HPDE6-E6E7 (cell line): Measurements from ENCODE around the gene AKR1D1.
"Not testable (repeated sequence)": the region's sequence is repeated elsewhere in the genome, so short reads cannot be mapped to it uniquely, and the experiment has no call there.

ENCODE experiments used
- DNase-seq: peaks from one replicate; pipeline ENCODE4 v3.0.0; 2011; ENCODE audit warnings: missing footprints; ENCODE audit errors: extremely low spot score

Gene AKR1D1

GRCh38 chr7:138074121-138074520 lies 2.1 kb upstream of the AKR1D1 start:
- DNase-seq = no peak

DNA sequence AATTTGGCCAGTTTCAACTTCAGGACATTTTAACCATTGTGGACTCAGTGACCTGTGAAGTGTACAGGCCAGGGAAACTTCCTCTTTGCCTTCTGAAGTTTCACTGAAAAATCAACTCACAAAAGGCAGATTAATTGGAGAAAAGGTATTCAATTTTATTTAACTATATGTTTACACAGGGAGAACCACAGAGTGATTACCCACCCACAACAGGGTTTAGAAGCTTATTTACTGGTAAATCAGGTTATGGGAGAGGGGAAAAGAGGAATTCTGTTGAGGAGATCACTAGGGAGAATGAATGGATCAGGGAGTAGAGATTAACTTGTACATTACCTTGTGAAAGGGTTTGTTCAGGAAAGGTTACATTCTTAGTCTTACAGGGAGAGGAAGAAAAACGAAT lies 1.7 kb upstream of the AKR1D1 start:
- no peak for DNase-seq

DNA sequence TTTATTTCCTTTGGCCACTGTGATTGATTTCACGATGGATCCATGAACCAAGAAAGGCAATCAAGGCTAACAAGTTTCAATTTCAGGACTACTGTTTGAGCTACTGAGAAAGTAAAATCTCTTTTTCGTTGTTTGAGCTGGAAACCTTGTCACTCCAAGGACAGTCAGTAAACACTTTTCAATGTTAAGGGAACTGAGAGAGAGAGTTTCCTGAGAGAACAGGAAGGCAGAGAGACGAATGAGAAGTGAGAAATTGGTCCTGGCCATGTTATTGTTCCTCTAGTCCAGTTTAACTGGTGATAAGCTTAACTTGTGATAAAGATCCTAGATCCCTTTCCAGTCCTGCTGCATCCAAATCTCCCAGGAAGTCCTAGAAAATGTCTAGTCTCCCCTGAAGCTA lies 909 bp upstream of the AKR1D1 start:
- no peak for DNase-seq

DNA sequence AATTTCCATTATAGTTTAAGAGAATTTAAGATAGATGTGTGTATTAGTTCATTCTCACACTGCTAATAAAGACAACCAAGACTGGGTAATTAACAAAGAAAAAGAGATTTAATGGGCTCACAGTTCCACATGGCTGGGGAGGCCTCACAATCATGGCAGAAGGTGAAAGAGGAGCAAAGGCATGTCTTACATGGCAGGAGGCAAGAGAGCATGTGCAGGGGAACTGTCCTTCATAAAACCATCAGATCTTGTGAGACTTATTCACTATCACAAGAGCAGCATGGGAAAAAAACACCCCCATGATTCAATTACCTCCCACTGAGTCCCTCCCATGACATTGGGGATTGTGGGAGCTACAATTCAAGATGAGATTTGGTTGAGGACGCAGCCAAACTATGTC lies 473 bp upstream of the AKR1D1 start:
- DNase-seq = not testable (repeated sequence)

DNA sequence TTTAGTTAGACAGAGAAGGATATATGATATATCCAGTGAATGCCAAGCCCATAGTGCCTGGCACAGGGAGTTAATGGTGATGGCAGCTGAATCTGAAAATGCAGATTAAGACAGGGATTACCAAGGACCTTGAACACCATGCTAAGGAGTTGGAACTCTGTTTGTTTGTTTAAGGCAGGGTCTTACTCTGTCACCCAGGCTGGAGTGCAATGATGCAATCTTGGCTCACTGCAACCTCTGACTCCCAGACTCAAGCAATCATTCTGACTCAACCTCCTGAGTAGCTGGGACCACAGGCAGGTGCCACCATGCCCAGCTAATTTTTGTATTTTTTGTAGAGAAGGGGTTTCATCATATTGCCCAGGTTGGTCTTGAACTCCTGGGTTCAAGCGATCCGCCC lies 1.6 kb downstream of the AKR1D1 start:
- no peak for DNase-seq

DNA sequence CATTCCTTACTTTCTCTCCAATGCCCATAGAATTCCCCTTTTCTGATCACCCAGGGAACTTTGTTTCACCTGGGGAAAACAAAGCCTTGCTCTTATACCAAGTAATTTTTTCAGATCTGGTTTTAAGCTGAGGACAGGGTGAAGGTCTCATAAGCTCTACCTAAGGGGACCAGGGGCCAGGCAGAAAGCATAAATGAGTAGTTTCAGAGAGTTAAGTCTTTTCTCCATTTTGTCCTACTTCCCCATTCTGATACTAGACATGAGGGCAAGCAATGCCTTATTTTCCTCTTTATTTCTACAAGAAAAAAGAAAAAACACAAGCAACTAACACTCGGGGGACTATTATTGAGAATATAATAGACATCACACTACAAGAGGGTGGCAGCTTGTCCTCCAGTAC lies 2.9 kb downstream of the AKR1D1 start:
- DNase-seq = no peak

DNA sequence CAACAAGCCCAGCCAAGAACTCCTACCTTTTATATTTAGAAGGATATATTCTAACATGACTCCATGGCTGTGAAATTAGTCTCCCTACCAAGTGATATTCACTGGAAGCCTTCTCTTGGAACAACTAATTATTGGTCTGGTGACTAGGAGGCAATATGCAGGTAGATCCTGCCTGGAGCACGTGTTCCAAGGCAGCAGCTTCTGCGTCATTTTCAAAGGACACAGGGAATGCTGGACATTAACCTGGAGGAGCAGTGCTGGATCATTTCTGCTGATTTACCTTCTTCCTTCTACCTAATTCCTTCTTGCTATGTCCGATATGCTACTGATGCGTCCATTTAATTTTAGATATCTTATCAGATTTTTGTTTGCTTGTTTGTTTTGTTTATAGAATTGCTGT lies 5.6 kb downstream of the AKR1D1 start:
- DNase-seq = no peak

DNA sequence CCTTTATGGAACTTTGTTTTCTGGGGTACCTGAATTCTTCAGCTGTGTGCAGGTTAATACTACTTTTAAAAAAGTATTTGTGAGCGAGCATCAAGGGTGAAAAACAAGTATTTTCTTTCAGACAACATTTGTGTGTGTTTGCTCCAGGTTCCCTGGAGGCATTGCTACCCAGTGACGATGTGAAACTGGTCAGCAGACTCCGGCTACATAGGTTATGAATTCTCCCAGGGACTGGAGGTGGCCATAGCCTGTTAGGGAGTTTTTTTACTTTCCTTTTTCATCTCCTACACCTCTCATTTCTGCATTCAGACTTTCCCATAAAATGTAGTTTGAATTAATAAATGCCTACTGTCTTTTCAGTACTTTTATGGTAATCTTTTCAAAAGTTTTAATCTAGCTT lies 7.6 kb downstream of the AKR1D1 start:
- no peak for DNase-seq

DNA sequence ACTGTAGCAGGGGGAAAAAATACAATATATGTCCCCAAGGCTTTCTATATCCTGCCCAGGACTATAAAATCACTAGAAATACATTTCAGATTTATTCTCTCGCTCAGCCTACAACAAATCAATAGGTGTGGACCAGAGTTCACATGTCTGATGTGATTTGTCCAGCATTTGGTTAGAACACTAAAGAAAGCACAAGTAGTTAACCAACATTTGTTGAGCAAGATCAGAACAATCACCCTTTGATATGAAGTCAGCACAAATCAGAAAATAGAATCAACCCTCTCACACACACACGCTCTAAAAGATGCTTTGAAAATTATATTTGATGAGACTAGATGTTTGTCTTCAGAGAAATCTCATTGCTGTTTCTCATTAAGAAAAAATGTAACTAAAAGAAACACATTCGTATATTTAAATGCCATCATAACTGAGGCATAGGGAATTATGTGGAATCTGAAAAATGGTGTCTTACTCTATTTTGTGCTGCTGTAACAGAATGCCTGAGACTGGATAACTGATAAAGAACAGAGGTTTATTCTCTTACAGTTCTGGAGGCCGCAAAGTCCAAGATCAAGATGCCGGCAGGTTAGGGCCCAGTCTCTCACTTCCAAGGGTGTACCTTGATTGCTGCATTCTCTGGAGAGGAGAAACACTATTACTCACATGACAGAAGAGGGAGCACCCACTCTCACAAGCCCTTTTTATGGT lies 10.5 kb downstream of the AKR1D1 start:
- no peak for DNase-seq

DNA sequence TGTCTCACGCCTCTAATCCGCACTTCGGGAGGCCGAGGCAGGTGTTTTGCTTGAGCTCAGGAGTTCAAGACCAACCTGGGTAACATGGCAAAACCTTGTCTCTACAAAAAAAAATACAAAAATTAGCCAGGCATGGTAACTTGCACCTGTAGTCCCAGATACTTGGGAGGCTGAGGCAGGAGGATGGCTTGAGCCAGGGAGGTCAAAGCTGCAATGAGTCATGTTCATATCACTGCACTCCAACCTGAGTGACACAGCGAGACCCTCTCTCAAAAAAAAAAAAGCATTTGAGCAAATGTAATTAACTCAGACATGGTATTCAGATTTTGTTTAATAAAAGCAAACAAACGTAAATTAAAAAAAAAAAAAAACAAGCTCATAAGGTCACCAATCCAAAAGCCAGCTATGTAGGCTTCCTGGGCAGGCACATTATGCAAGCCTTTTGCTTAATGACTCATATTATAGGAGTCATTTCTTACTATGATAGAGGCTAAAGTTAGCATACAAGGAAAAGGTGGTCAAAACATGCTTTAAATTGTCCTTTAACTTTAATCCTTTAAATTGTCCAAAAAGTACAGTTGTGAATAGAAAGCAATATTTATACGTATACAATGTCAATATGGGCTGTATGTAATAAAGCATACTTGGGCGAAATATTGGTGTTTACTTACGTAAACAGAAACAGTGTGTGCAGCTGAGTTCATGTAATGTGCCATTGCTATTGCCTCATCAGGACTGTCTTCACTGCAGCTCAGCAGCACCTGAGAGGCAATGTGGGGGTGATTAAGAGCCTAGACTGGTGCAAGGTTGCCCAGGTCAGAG lies 13.0 kb downstream of the AKR1D1 start:
- peak; percentile 4 for DNase-seq

DNA sequence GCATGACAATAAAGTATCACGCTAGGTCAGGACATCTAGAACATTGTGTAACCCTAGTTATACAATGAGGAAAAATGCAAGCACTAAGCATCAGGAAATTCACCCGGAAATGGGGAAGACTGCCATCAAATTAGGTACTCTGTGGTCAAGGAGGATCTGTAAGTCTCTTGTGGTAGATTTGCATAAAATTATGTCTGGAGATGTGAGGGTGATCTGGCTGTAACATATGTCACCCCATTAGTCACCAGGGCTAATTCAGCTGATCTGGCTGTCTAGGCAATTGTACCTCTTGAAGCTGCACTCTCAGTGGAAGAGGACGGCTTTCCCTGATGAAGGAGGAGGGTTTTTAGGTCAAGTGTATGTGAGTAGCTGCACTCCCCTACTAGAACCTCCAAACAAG lies 14.8 kb downstream of the AKR1D1 start:
- DNase-seq = no peak

DNA sequence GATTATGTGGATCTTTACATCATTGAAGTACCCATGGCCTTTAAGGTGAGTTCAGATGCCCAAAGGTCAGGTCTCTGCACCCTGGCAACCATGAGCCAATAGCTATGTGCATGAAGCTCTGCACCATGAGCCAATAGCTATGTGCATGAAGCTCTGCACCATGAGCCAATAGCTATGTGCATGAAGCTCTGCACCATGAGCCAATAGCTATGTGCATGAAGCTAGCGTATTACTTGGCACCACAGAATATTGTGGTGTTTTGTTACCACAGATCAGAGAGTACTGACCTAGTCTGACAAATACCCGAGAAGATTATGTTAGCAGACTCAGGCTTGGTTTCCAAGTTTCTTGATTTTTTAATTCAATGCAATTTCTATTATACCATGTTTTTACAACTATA lies 15.6 kb downstream of the AKR1D1 start:
- DNase-seq = not testable (repeated sequence)

- DNase-seq = no peak
These were observed 16.3 kb downstream of the AKR1D1 start for GRCh38 chr7:138092486-138093028.

GRCh38 chr7:138095972-138096935 lies 20.0 kb downstream of the AKR1D1 start:
- no peak for DNase-seq

DNA sequence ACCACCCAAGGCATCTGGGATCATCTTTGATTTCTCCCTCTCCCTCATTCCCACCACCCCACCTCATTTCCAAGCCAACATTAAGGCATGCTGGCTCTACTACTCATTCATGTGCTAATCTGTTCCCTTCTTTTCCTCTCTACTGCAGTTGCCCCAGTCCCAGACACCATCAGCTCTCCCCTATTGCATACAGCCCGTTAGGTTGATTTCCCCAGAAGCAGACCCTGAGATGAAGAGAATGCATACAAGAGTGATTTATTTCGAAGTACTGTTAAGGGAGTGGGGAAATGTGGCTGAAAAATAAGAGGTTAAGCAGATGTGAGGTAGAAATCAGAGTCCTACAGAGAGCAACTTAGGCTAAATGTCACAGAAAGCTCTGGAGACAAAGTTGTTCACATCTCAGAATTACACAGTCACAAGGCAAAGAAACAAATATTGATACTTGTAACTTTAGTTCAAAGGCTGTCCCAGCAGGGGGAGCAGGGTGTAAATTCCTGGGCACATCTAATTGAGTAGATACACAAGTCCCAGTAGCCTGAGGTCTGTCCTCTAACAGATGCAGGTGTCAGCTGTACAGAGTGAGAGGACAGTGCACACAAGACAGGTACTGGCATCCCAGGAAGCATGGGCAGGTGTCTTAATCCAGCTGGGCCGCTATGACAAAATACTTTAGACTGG lies 20.9 kb downstream of the AKR1D1 start:
- no peak for DNase-seq

DNA sequence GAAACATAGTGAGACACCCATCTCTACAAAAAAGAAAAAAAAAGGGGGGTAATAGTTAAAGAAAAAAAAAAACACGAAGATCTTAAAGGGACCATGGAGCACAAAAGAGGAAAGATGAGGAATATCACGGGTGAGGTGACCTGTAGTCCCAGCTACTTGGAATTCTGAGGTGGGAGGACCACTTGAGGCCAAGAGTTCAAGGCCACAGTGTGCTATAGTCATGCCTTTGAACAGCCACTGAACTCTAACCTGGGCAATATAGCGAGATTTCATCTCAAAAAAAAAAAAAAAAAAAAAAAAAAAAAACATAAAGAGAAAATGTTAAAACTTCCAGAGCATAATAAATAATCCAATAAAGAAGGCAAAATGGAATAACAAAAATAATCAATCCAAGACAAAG lies 23.6 kb downstream of the AKR1D1 start:
- no peak for DNase-seq

DNA sequence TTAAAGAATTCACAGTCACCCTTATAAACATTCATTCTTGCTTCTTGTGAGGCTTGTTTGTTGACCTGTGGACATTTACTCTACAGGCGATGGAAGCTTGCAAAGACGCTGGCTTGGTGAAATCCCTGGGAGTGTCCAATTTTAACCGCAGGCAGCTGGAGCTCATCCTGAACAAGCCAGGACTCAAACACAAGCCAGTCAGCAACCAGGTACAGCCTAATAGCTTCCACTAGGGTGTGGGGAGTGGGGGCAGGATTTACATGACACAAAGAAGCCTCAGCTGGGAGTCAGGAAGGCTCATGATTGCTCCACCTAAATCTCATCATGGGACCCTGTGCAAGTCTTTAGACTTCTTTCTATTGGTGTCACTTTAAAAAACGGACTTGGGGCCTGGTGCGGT lies 29.0 kb downstream of the AKR1D1 start:
- no peak for DNase-seq

GRCh38 chr7:138115047-138115446 lies 38.8 kb downstream of the AKR1D1 start:
- no peak for DNase-seq

- DNase-seq = no peak
These were observed 39.9 kb downstream of the AKR1D1 start for GRCh38 chr7:138116141-138116540.

GRCh38 chr7:138116892-138117291 lies 40.6 kb downstream of the AKR1D1 start:
- DNase-seq = no peak

GRCh38 chr7:138120140-138120827 lies 44.0 kb downstream of the AKR1D1 start:
- no peak for DNase-seq
